HG03571 (cell line): ENCODE measurements around the gene ARFIP1.
"Not testable (repeated sequence)": the region's sequence is repeated elsewhere in the genome, so short reads cannot be mapped to it uniquely, and the experiment has no call there.

Experiments used
- ATAC-seq: cut with Tn5 transposase; IDR thresholded peaks from one replicate; pipeline ENCODE4 v1.9.1; 2021; ENCODE audit not compliant: unreplicated experiment

Gene ARFIP1

GRCh38 chr4:152843481-152844090 is 63.8 kb downstream of the ARFIP1 start:
- ATAC-seq = no peak

- no peak for ATAC-seq
Measured at GRCh38 chr4:152847376-152847775, 67.6 kb downstream of the ARFIP1 start.

GRCh38 chr4:152848508-152848907 is 68.8 kb downstream of the ARFIP1 start:
- no peak for ATAC-seq

- no peak for ATAC-seq
Measured at GRCh38 chr4:152849350-152849749, 69.6 kb downstream of the ARFIP1 start.

GRCh38 chr4:152850377-152850776 is 70.6 kb downstream of the ARFIP1 start:
- ATAC-seq = no peak

- ATAC-seq = no peak
Measured at GRCh38 chr4:152851226-152851625, 71.5 kb downstream of the ARFIP1 start.

- no peak for ATAC-seq
Measured at GRCh38 chr4:152853293-152853692, 73.5 kb downstream of the ARFIP1 start.

GRCh38 chr4:152854016-152854415 is 74.3 kb downstream of the ARFIP1 start:
- not testable (repeated sequence) for ATAC-seq

- ATAC-seq = no peak
Measured at GRCh38 chr4:152856960-152857359, 77.2 kb downstream of the ARFIP1 start.

- no peak for ATAC-seq
Measured at GRCh38 chr4:152858934-152859333, 79.2 kb downstream of the ARFIP1 start.

GRCh38 chr4:152860046-152860445 is 80.3 kb downstream of the ARFIP1 start:
- no peak for ATAC-seq

GRCh38 chr4:152862608-152863007 is 82.9 kb downstream of the ARFIP1 start:
- ATAC-seq = no peak

- no peak for ATAC-seq
Measured at GRCh38 chr4:152864361-152864760, 84.6 kb downstream of the ARFIP1 start.

- ATAC-seq = not testable (repeated sequence)
Measured at GRCh38 chr4:152866432-152866993, 86.8 kb downstream of the ARFIP1 start.

GRCh38 chr4:152870606-152871005 is 90.9 kb downstream of the ARFIP1 start:
- no peak for ATAC-seq

GRCh38 chr4:152875261-152875660 is 95.5 kb downstream of the ARFIP1 start:
- ATAC-seq = no peak

- ATAC-seq = no peak
Measured at GRCh38 chr4:152877868-152878267, 98.1 kb downstream of the ARFIP1 start.

- no peak for ATAC-seq
Measured at GRCh38 chr4:152880263-152880662, 100.5 kb downstream of the ARFIP1 start.

- ATAC-seq = no peak
Measured at GRCh38 chr4:152881974-152882373, 102.2 kb downstream of the ARFIP1 start.

- no peak for ATAC-seq
Measured at GRCh38 chr4:152885185-152885584, 105.4 kb downstream of the ARFIP1 start.

GRCh38 chr4:152886201-152886600 is 106.4 kb downstream of the ARFIP1 start:
- ATAC-seq = no peak

- no peak for ATAC-seq
Measured at GRCh38 chr4:152887981-152888380, 108.2 kb downstream of the ARFIP1 start.

- no peak for ATAC-seq
Measured at GRCh38 chr4:152892974-152893373, 113.2 kb downstream of the ARFIP1 start.
